ENCODE results near the gene PPIP5K2. TPM values are rescaled to one million over a fixed set of nuclear protein-coding genes. Genes with fewer than 3 reads are reported as not detected.
"Not testable (repeated sequence)": the region's sequence is repeated elsewhere in the genome, so short reads cannot be mapped to it uniquely, and the experiment has no call there.

The PPIP5K2 gene
- total and polyA plus RNA-seq, 9 donors = 23.8 to 45.3 (median 37.5) TPM

DNA sequence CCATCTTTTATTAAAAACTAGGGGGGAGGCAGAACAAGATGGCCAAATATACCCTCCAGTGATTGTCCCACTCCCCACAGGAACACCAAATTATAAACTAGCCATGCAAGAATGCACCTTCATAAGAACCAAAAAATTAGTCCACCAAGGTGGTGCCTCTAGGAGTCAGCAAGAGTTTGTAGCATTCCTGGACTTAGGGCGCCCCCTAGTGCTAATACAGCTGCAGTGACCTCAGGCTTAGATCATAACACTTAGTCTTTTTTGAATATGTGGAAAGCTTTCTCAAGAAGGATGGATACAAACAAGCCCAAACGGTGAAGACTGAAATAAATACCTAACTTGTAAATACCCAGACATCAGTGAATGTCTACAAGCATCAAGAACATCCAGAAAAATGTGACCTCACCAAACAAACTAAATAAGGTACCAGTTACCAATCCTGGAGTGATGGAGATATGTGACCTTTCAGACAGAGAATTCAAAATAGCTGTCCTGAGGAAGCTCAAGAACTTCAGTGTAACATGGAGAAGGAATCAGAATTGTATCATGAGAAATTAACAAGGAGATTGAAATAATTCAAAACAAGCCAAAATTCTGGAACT, 19.3 kb downstream of the PPIP5K2 start:
- Histone ChIP-seq H3K36me3 (ENCODE audit: control insufficient read depth, insufficient read depth, low read length) (peaks cover 20% of the 10 kb centered on the region), H3K4me3 (ENCODE audit: low read length) (no peak overlapping the region), H3K27me3 (ENCODE audit: control insufficient read depth, insufficient read depth, low read length) (no peaks in the 10 kb centered on the region), H3K9me3 (replicated peaks; ENCODE audit: control insufficient read depth, low read depth, low read length) (no peaks in the 10 kb centered on the region), H3K4me1 (ENCODE audit: control insufficient read depth, insufficient read depth, low read length) (no peaks in the 10 kb centered on the region), H3K27ac (ENCODE audit: low read length) (no peak overlapping the region)
- peak; percentile 68 for DNase-seq
- no CpG with 5 or more reads among the region's 2 CpGs for WGBS (ENCODE audit: insufficient coverage)

GRCh38 chr5:103142132-103142531, 22.0 kb downstream of the PPIP5K2 start:
- DNase-seq; H3K27me3 ChIP-seq (ENCODE audit: control insufficient read depth, insufficient read depth, low read length); H3K4me3 ChIP-seq (ENCODE audit: low read length); H3K4me1 ChIP-seq (ENCODE audit: control insufficient read depth, insufficient read depth, low read length); H3K27ac ChIP-seq (ENCODE audit: low read length); H3K9me3 ChIP-seq (replicated peaks; ENCODE audit: control insufficient read depth, low read depth, low read length): not testable (repeated sequence)
- WGBS (ENCODE audit: insufficient coverage) = 97% methylated on average over 25 of the region's 25 CpGs
- peaks cover 13% of the 10 kb centered on the region for H3K36me3 ChIP-seq (ENCODE audit: control insufficient read depth, insufficient read depth, low read length)

GRCh38 chr5:103145196-103145595, 25.1 kb downstream of the PPIP5K2 start:
- no peak for DNase-seq
- Histone ChIP-seq H3K9me3 (replicated peaks; ENCODE audit: control insufficient read depth, low read depth, low read length) (no peaks in the 10 kb centered on the region), H3K4me1 (ENCODE audit: control insufficient read depth, insufficient read depth, low read length) (no peaks in the 10 kb centered on the region), H3K4me3 (ENCODE audit: low read length) (no peak overlapping the region), H3K27ac (ENCODE audit: low read length) (no peak overlapping the region), H3K36me3 (ENCODE audit: control insufficient read depth, insufficient read depth, low read length) (peaks cover 4% of the 10 kb centered on the region), H3K27me3 (ENCODE audit: control insufficient read depth, insufficient read depth, low read length) (no peaks in the 10 kb centered on the region)

DNA sequence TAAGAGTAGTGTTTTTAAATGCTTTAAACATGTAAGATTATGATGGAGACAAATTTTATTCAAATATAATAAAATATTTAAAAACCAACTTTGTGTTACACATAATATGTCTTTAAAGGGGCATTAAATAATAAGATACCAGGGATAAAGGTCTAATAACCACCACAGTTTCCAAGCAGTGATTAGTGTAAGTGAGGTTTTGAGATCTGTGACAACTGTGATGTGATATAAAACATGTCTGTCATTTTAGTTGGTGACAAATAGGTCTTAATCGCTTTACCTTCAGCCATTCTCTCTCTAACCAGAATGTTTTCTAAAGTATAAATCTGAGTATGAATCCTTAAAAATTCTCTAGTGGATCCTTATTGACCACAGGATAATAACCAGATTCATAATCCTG, 28.1 kb downstream of the PPIP5K2 start:
- Histone ChIP-seq H3K27me3 (ENCODE audit: control insufficient read depth, insufficient read depth, low read length) (no peaks in the 10 kb centered on the region), H3K36me3 (ENCODE audit: control insufficient read depth, insufficient read depth, low read length) (peaks cover 2% of the 10 kb centered on the region), H3K27ac (ENCODE audit: low read length) (no peak overlapping the region), H3K4me3 (ENCODE audit: low read length) (no peak overlapping the region), H3K4me1 (ENCODE audit: control insufficient read depth, insufficient read depth, low read length) (no peaks in the 10 kb centered on the region), H3K9me3 (replicated peaks; ENCODE audit: control insufficient read depth, low read depth, low read length) (no peaks in the 10 kb centered on the region)
- DNase-seq = no peak
- no CpG with 5 or more reads among the region's 1 CpG for WGBS (ENCODE audit: insufficient coverage)

DNA sequence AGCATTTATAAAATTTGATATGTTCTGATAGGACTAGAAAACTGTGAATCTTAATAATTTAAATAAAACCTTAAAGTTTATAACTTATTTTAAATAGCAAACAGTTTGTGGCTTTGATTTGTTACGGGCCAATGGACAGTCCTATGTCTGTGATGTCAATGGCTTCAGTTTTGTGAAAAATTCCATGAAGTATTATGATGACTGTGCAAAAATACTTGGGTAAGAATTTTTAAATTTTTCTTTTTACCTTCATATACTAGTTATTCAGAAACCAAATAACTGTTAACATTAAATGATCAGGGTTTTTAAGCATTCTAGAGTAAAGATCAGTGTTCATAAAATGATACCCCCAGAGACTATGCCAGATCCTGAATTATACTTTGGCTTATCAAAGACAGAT, 31.1 kb downstream of the PPIP5K2 start:
- Histone ChIP-seq H3K36me3 (ENCODE audit: control insufficient read depth, insufficient read depth, low read length) (peaks cover 2% of the 10 kb centered on the region), H3K9me3 (replicated peaks; ENCODE audit: control insufficient read depth, low read depth, low read length) (no peaks in the 10 kb centered on the region), H3K4me1 (ENCODE audit: control insufficient read depth, insufficient read depth, low read length) (no peaks in the 10 kb centered on the region), H3K27ac (ENCODE audit: low read length) (no peak overlapping the region), H3K4me3 (ENCODE audit: low read length) (no peak overlapping the region), H3K27me3 (ENCODE audit: control insufficient read depth, insufficient read depth, low read length) (no peaks in the 10 kb centered on the region)
- no peak for DNase-seq
- WGBS (ENCODE audit: insufficient coverage) = no CpG with 5 or more reads among the region's 1 CpG

GRCh38 chr5:103166706-103167105, 46.6 kb downstream of the PPIP5K2 start:
- Histone ChIP-seq H3K27ac (ENCODE audit: low read length) (no peak overlapping the region), H3K4me1 (ENCODE audit: control insufficient read depth, insufficient read depth, low read length) (no peaks in the 10 kb centered on the region), H3K27me3 (ENCODE audit: control insufficient read depth, insufficient read depth, low read length) (no peaks in the 10 kb centered on the region), H3K9me3 (replicated peaks; ENCODE audit: control insufficient read depth, low read depth, low read length) (no peaks in the 10 kb centered on the region), H3K4me3 (ENCODE audit: low read length) (no peak overlapping the region), H3K36me3 (ENCODE audit: control insufficient read depth, insufficient read depth, low read length) (peaks cover 11% of the 10 kb centered on the region)
- DNase-seq = no peak

DNA sequence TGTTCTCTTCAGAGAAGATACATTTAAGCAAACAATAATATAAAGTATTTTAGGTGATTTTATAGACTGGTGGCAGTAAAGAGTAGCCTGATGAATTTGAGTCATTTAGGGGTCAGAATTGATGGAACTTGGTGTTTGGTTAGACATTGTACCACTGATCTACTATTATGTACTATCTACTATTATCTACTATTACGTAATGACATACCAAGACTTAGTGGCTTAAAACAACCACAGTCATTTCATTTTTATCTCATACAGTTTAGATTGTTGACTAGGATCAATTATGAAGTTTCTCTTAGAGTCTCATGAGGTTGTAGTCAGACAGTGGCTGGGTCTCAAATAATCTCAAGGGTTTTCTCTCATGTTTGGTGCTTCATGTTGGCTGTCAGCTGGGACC, 54.0 kb downstream of the PPIP5K2 start:
- Histone ChIP-seq H3K4me3 (ENCODE audit: low read length) (no peak overlapping the region), H3K9me3 (replicated peaks; ENCODE audit: control insufficient read depth, low read depth, low read length) (no peaks in the 10 kb centered on the region), H3K36me3 (ENCODE audit: control insufficient read depth, insufficient read depth, low read length) (peaks cover 5% of the 10 kb centered on the region), H3K27ac (ENCODE audit: low read length) (no peak overlapping the region), H3K27me3 (ENCODE audit: control insufficient read depth, insufficient read depth, low read length) (no peaks in the 10 kb centered on the region), H3K4me1 (ENCODE audit: control insufficient read depth, insufficient read depth, low read length) (no peaks in the 10 kb centered on the region)
- no CpG with 5 or more reads among the region's 1 CpG for WGBS (ENCODE audit: insufficient coverage)
- DNase-seq = no peak

- Histone ChIP-seq H3K36me3 (ENCODE audit: control insufficient read depth, insufficient read depth, low read length) (peaks cover 5% of the 10 kb centered on the region), H3K4me3 (ENCODE audit: low read length) (no peak overlapping the region), H3K27me3 (ENCODE audit: control insufficient read depth, insufficient read depth, low read length) (no peaks in the 10 kb centered on the region), H3K27ac (ENCODE audit: low read length) (no peak overlapping the region), H3K9me3 (replicated peaks; ENCODE audit: control insufficient read depth, low read depth, low read length) (no peaks in the 10 kb centered on the region), H3K4me1 (ENCODE audit: control insufficient read depth, insufficient read depth, low read length) (no peaks in the 10 kb centered on the region)
- DNase-seq = no peak
- 100% methylated on average over 1 of the region's 4 CpGs for WGBS (ENCODE audit: insufficient coverage)
These were observed 57.4 kb downstream of the PPIP5K2 start for GRCh38 chr5:103177543-103177942.

GRCh38 chr5:103178167-103178566, 58.1 kb downstream of the PPIP5K2 start:
- no peak for DNase-seq
- no CpG with 5 or more reads among the region's 2 CpGs for WGBS (ENCODE audit: insufficient coverage)
- H3K36me3 ChIP-seq (ENCODE audit: control insufficient read depth, insufficient read depth, low read length) = peaks cover 5% of the 10 kb centered on the region

DNA sequence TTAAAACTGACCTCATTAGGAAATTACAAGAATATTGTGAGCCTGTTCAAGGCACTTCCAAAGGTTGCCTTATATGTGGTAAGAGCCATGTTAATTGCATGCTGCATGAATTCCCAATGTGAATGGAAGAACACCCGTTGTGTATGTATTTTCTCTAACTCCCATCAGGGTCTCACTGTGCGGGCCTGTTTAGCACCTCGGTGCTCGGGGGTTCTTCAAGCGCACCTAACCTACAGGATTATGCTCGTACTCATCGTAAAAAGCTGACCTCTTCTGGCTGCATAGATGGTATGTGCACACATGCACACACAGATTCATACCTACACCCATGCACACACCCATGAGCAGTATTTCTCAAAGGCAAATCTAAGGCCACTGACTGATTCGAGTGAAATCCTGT, 66.1 kb downstream of the PPIP5K2 start:
- no peaks in the 10 kb centered on the region for H3K4me1 ChIP-seq (ENCODE audit: control insufficient read depth, insufficient read depth, low read length)
- WGBS (ENCODE audit: insufficient coverage) = 95% methylated on average over 6 of the region's 8 CpGs
- peaks cover 3% of the 10 kb centered on the region for H3K36me3 ChIP-seq (ENCODE audit: control insufficient read depth, insufficient read depth, low read length)
- DNase-seq = no peak
- H3K27me3 ChIP-seq (ENCODE audit: control insufficient read depth, insufficient read depth, low read length) = no peaks in the 10 kb centered on the region
- H3K9me3 ChIP-seq (replicated peaks; ENCODE audit: control insufficient read depth, low read depth, low read length) = no peaks in the 10 kb centered on the region
- H3K27ac ChIP-seq (ENCODE audit: low read length) = no peak overlapping the region
- H3K4me3 ChIP-seq (ENCODE audit: low read length) = no peak overlapping the region

More at GRCh38 chr5:103178167-103178566, 58.1 kb downstream of the PPIP5K2 start:
- Histone ChIP-seq H3K9me3 (replicated peaks; ENCODE audit: control insufficient read depth, low read depth, low read length) (no peaks in the 10 kb centered on the region), H3K4me1 (ENCODE audit: control insufficient read depth, insufficient read depth, low read length) (no peaks in the 10 kb centered on the region), H3K4me3 (ENCODE audit: low read length) (no peak overlapping the region), H3K27me3 (ENCODE audit: control insufficient read depth, insufficient read depth, low read length) (no peaks in the 10 kb centered on the region), H3K27ac (ENCODE audit: low read length) (no peak overlapping the region)

- H3K4me1 ChIP-seq (ENCODE audit: control insufficient read depth, insufficient read depth, low read length) = no peaks in the 10 kb centered on the region
- DNase-seq = no peak
- no peaks in the 10 kb centered on the region for H3K27me3 ChIP-seq (ENCODE audit: control insufficient read depth, insufficient read depth, low read length)
- no CpG with 5 or more reads among the region's 1 CpG for WGBS (ENCODE audit: insufficient coverage)
- no peaks in the 10 kb centered on the region for H3K9me3 ChIP-seq (replicated peaks; ENCODE audit: control insufficient read depth, low read depth, low read length)
- H3K4me3 ChIP-seq (ENCODE audit: low read length) = no peak overlapping the region
- no peak overlapping the region for H3K27ac ChIP-seq (ENCODE audit: low read length)
- H3K36me3 ChIP-seq (ENCODE audit: control insufficient read depth, insufficient read depth, low read length) = peaks cover 3% of the 10 kb centered on the region
These were observed 68.3 kb downstream of the PPIP5K2 start for GRCh38 chr5:103188436-103188835.

All from muscle of leg (tissue), 11 donors.